Neural progenitor cell (in vitro differentiated cells): Measurements from ENCODE around the gene SLC35F4. TPM values are rescaled to one million over a fixed set of nuclear protein-coding genes. Genes with fewer than 3 reads are reported as not detected.

ENCODE experiments used
- DNase-seq: peaks from one replicate; pipeline ENCODE4 v3.0.0-alpha.2; 2016; ENCODE audit warnings: low spot score
- H2AFZ ChIP-seq: fragments of 200-600 bp; sonication (generic); replicated peaks from 2 replicates; pipeline ENCODE4 v1.6.1; 2016; ENCODE audit warnings: antibody characterized with exemption
- H3F3A ChIP-seq: fragments of 200-600 bp; sonication (generic); 2 replicates; pipeline ENCODE4 v1.6.1; 2016; ENCODE audit warnings: antibody characterized with exemption, low read depth
- H3K27ac ChIP-seq: fragments of 200-600 bp; sonication (generic); 2 replicates; pipeline ENCODE4 v1.5.1; 2016; ENCODE audit warnings: mild to moderate bottlenecking
- H3K27me3 ChIP-seq: fragments of 200-600 bp; sonication (generic); 2 replicates; pipeline ENCODE4 v1.6.1; 2016; ENCODE audit warnings: mild to moderate bottlenecking, moderate library complexity
- H3K36me3 ChIP-seq: fragments of 200-600 bp; sonication (generic); 2 replicates; pipeline ENCODE4 v1.5.1; 2016
- H3K4me1 ChIP-seq: fragments of 200-600 bp; sonication (generic); 2 replicates; pipeline ENCODE4 v1.6.1; 2016; ENCODE audit warnings: mixed run types
- H3K4me2 ChIP-seq: fragments of 200-600 bp; sonication (generic); 2 replicates; pipeline ENCODE4 v1.6.1; 2016
- H3K4me3 ChIP-seq: fragments of 200-600 bp; sonication (generic); 2 replicates; pipeline ENCODE4 v1.5.1; 2016
- H3K79me2 ChIP-seq: fragments of 200-600 bp; sonication (generic); 2 replicates; pipeline ENCODE4 v1.6.1; 2016; ENCODE audit warnings: low read depth
- H3K9ac ChIP-seq: fragments of 200-600 bp; sonication (generic); 2 replicates; pipeline ENCODE4 v1.6.1; 2016
- H3K9me3 ChIP-seq: fragments of 200-600 bp; sonication (generic); 2 replicates; pipeline ENCODE4 v1.5.1; 2016; ENCODE audit warnings: low read depth
- H4K20me1 ChIP-seq: fragments of 200-600 bp; sonication (generic); 2 replicates; pipeline ENCODE4 v1.6.1; 2016; ENCODE audit warnings: low read depth
- H3K27ac Mint-ChIP-seq: 3 replicates; pipeline ENCODE4 v1.8.0; 2021; ENCODE audit warnings: mixed read lengths
- H3K27me3 Mint-ChIP-seq: 2 replicates; pipeline ENCODE4 v1.8.0; 2022; ENCODE audit warnings: low read depth, mild to moderate bottlenecking, inconsistent platforms, moderate library complexity, mixed read lengths; ENCODE audit not compliant: insufficient read depth
- H3K36me3 Mint-ChIP-seq: 3 replicates; pipeline ENCODE4 v1.8.0; 2021; ENCODE audit warnings: mixed read lengths
- H3K4me1 Mint-ChIP-seq: 3 replicates; pipeline ENCODE4 v1.8.0; 2021; ENCODE audit warnings: mixed read lengths
- H3K4me3 Mint-ChIP-seq: 3 replicates; pipeline ENCODE4 v1.8.0; 2021; ENCODE audit warnings: mild to moderate bottlenecking, moderate library complexity, mixed read lengths
- H3K9me3 Mint-ChIP-seq: 3 replicates; pipeline ENCODE4 v1.8.0; 2020; ENCODE audit warnings: mixed read lengths
- CTCF ChIP-seq: fragments of 200-600 bp; sonication (generic); IDR thresholded peaks from 2 replicates; pipeline ENCODE4 v1.5.1; 2017; ENCODE audit warnings: antibody characterized with exemption, mild to moderate bottlenecking
- EZH2 ChIP-seq: fragments of 200-600 bp; sonication (generic); IDR thresholded peaks from 2 replicates; pipeline ENCODE4 v1.6.1; 2017; ENCODE audit warnings: antibody characterized with exemption, mild to moderate bottlenecking, moderate library complexity
- EZH2phosphoT487 ChIP-seq: fragments of 200-600 bp; sonication (generic); IDR thresholded peaks from 2 replicates; pipeline ENCODE4 v1.6.1; 2017; ENCODE audit warnings: antibody characterized with exemption
- total RNA-seq: library from RNA; depleted of rRNA; stranded (reverse); fragments of >200 nt; gene quantifications from 2 replicates; pipeline ENCODE4 v1.2.3, GENCODE V29; 2015; ENCODE audit warnings: low replicate concordance

Gene SLC35F4
- total RNA-seq, 1 donor from 2014 or later: not detected

- Histone ChIP-seq H3K9ac (no peak overlapping the region), H3K9me3 (no peaks in the 10 kb centered on the region), H3K4me2 (no peak overlapping the region), H2AFZ (no peak overlapping the region), H3K4me1 (peaks cover 5% of the 10 kb centered on the region), H3K27me3 (no peaks in the 10 kb centered on the region), H3F3A (no peaks in the 10 kb centered on the region), H3K79me2 (no peaks in the 10 kb centered on the region), H3K4me3 (no peak overlapping the region), H3K36me3 (no peaks in the 10 kb centered on the region), H4K20me1 (no peaks in the 10 kb centered on the region), H3K27ac (no peak overlapping the region)
- Mint-ChIP-seq H3K36me3 (no peaks in the 10 kb centered on the region), H3K27me3 (no peaks in the 10 kb centered on the region), H3K27ac (no peak overlapping the region), H3K4me1 (no peaks in the 10 kb centered on the region), H3K4me3 (no peak overlapping the region), H3K9me3 (no peaks in the 10 kb centered on the region)
- no peak for DNase-seq
- no peak for TF ChIP-seq CTCF
Measured at GRCh38 chr14:57847706-57848105, 18.2 kb downstream of the SLC35F4 start.

- no peak overlapping the region for H2AFZ ChIP-seq
- no peak overlapping the region for H3K27ac Mint-ChIP-seq
- no peaks in the 10 kb centered on the region for H4K20me1 ChIP-seq
- no peaks in the 10 kb centered on the region for H3K36me3 Mint-ChIP-seq
- no peaks in the 10 kb centered on the region for H3F3A ChIP-seq
- H3K4me3 ChIP-seq: no peak overlapping the region
- DNase-seq: no peak
- H3K9ac ChIP-seq: no peak overlapping the region
- no peaks in the 10 kb centered on the region for H3K27me3 Mint-ChIP-seq
- no peaks in the 10 kb centered on the region for H3K36me3 ChIP-seq
- peaks cover 5% of the 10 kb centered on the region for H3K4me1 ChIP-seq
- H3K4me3 Mint-ChIP-seq: no peak overlapping the region
- no peak overlapping the region for H3K4me2 ChIP-seq
- no peaks in the 10 kb centered on the region for H3K27me3 ChIP-seq
- H3K4me1 Mint-ChIP-seq: no peaks in the 10 kb centered on the region
- TF ChIP-seq EZH2phosphoT487 (no peak), EZH2 (no peak), CTCF (no peak)
- no peaks in the 10 kb centered on the region for H3K9me3 ChIP-seq
- H3K9me3 Mint-ChIP-seq: no peaks in the 10 kb centered on the region
- H3K27ac ChIP-seq: no peak overlapping the region
- H3K79me2 ChIP-seq: no peaks in the 10 kb centered on the region
Measured at GRCh38 chr14:57847096-57847495, 18.8 kb downstream of the SLC35F4 start.

GRCh38 chr14:57846596-57846995, 19.3 kb downstream of the SLC35F4 start:
- H3K79me2 ChIP-seq: no peaks in the 10 kb centered on the region
- no peaks in the 10 kb centered on the region for H3K36me3 Mint-ChIP-seq
- H4K20me1 ChIP-seq: no peaks in the 10 kb centered on the region
- H3K36me3 ChIP-seq: no peaks in the 10 kb centered on the region
- H3K4me1 ChIP-seq: peaks cover 5% of the 10 kb centered on the region
- H3K4me2 ChIP-seq: no peak overlapping the region
- no peak overlapping the region for H2AFZ ChIP-seq
- H3K27ac Mint-ChIP-seq: no peak overlapping the region
- no peak overlapping the region for H3K4me3 Mint-ChIP-seq
- no peaks in the 10 kb centered on the region for H3K27me3 Mint-ChIP-seq
- no peak overlapping the region for H3K9ac ChIP-seq
- H3K9me3 ChIP-seq: no peaks in the 10 kb centered on the region
- no peak for DNase-seq
- H3K4me3 ChIP-seq: no peak overlapping the region
- H3K4me1 Mint-ChIP-seq: no peaks in the 10 kb centered on the region
- H3K9me3 Mint-ChIP-seq: no peaks in the 10 kb centered on the region
- no peak overlapping the region for H3K27ac ChIP-seq
- TF ChIP-seq EZH2phosphoT487 (no peak), EZH2 (no peak), CTCF (no peak)
- H3F3A ChIP-seq: no peaks in the 10 kb centered on the region
- no peaks in the 10 kb centered on the region for H3K27me3 ChIP-seq
